GM23338 (cell line): ENCODE measurements around the gene TST. TPM values are rescaled to one million over a fixed set of nuclear protein-coding genes. Genes with fewer than 3 reads are reported as not detected.

Experiments
- ATAC-seq: fragments of 200-7000 bp; cut with Tn5 transposase; 3 replicates; pipeline ENCODE4 v1.9.1; 2020
- DNase-seq: peaks from one replicate; pipeline ENCODE4 v3.0.0-alpha.2; 2015; ENCODE audit warnings: low spot score
- H2AFZ ChIP-seq: fragments of 200-600 bp; sonication (generic); 2 replicates; pipeline ENCODE4 v1.8.0; 2016; ENCODE audit warnings: antibody characterized with exemption, mild to moderate bottlenecking, moderate library complexity
- H3F3A ChIP-seq: fragments of 200-600 bp; sonication (generic); replicated peaks from 2 replicates; pipeline ENCODE4 v1.8.0; 2017; ENCODE audit warnings: antibody characterized with exemption, mixed run types, low read depth
- H3K27ac ChIP-seq: fragments of 200-600 bp; sonication (generic); 2 replicates; pipeline ENCODE4 v1.6.1; 2016; ENCODE audit warnings: low read depth
- H3K27me3 ChIP-seq: fragments of 200-600 bp; sonication (generic); 2 replicates; pipeline ENCODE4 v1.8.0; 2016; ENCODE audit warnings: mild to moderate bottlenecking, mixed run types, moderate library complexity; ENCODE audit not compliant: insufficient read depth
- H3K36me3 ChIP-seq: fragments of 200-600 bp; sonication (generic); 2 replicates; pipeline ENCODE4 v1.8.0; 2016; ENCODE audit warnings: mild to moderate bottlenecking; ENCODE audit not compliant: insufficient read depth
- H3K4me1 ChIP-seq: fragments of 200-600 bp; sonication (generic); 2 replicates; pipeline ENCODE4 v1.8.0; 2016; ENCODE audit warnings: mild to moderate bottlenecking, moderate library complexity; ENCODE audit not compliant: insufficient read depth
- H3K4me2 ChIP-seq: fragments of 200-600 bp; sonication (generic); 2 replicates; pipeline ENCODE4 v1.7.1; 2017; ENCODE audit warnings: mixed run types
- H3K4me3 ChIP-seq: fragments of 200-600 bp; sonication (generic); 2 replicates; pipeline ENCODE4 v1.6.1; 2016; ENCODE audit warnings: mixed run types
- H3K79me2 ChIP-seq: fragments of 200-600 bp; sonication (generic); replicated peaks from 2 replicates; pipeline ENCODE4 v1.8.0; 2017; ENCODE audit warnings: mild to moderate bottlenecking; ENCODE audit not compliant: insufficient read depth
- H3K9me2 ChIP-seq: fragments of 200-600 bp; sonication (generic); 2 replicates; pipeline ENCODE4 v1.8.0; 2017; ENCODE audit not compliant: insufficient read depth
- H4K20me1 ChIP-seq: fragments of 200-600 bp; sonication (generic); replicated peaks from 2 replicates; pipeline ENCODE4 v1.8.0; 2017; ENCODE audit warnings: mild to moderate bottlenecking; ENCODE audit not compliant: insufficient read depth
- H3K27ac Mint-ChIP-seq: 2 replicates; pipeline ENCODE4 v1.8.0; 2020; ENCODE audit warnings: inconsistent platforms, mild to moderate bottlenecking, moderate library complexity, mixed read lengths
- H3K27me3 Mint-ChIP-seq: 3 replicates; pipeline ENCODE4 v1.8.0; 2022; ENCODE audit warnings: low read depth, mild to moderate bottlenecking, moderate library complexity, mixed read lengths, inconsistent platforms; ENCODE audit not compliant: insufficient read depth, poor library complexity
- H3K36me3 Mint-ChIP-seq: 3 replicates; pipeline ENCODE4 v1.8.0; 2021; ENCODE audit warnings: low read depth, mild to moderate bottlenecking, inconsistent platforms, moderate library complexity, mixed read lengths
- H3K4me1 Mint-ChIP-seq: 3 replicates; pipeline ENCODE4 v1.8.0; 2020; ENCODE audit warnings: mild to moderate bottlenecking, inconsistent platforms, mixed read lengths
- H3K4me3 Mint-ChIP-seq: 3 replicates; pipeline ENCODE4 v1.8.0; 2021; ENCODE audit warnings: moderate library complexity, mild to moderate bottlenecking, inconsistent platforms, mixed read lengths
- H3K9me3 Mint-ChIP-seq: 3 replicates; pipeline ENCODE4 v1.8.0; 2020; ENCODE audit warnings: moderate library complexity, mild to moderate bottlenecking, inconsistent platforms, mixed read lengths
- CREB1 ChIP-seq: fragments of 250-450 bp; sonication (Bioruptor Pico); IDR thresholded peaks from 2 replicates; pipeline ENCODE4 v1.5.0; 2020; ENCODE audit warnings: low read depth, mild to moderate bottlenecking, moderate library complexity
- EZH2 ChIP-seq: fragments of 200-600 bp; sonication (generic); IDR thresholded peaks from one replicate; pipeline ENCODE4 v1.8.0; 2017; ENCODE audit warnings: antibody characterized with exemption, mild to moderate bottlenecking, low read depth; ENCODE audit not compliant: unreplicated experiment
- EZH2phosphoT487 ChIP-seq: fragments of 200-600 bp; sonication (generic); IDR thresholded peaks from one replicate; pipeline ENCODE4 v1.8.1; 2018; ENCODE audit warnings: antibody characterized with exemption; ENCODE audit not compliant: unreplicated experiment
- POLR2AphosphoS5 ChIP-seq: IDR thresholded peaks from 2 replicates; pipeline ENCODE4 v1.6.1; 2016; ENCODE audit warnings: antibody characterized with exemption, low read depth
- STAT1 ChIP-seq: IDR thresholded peaks from one replicate; pipeline ENCODE4 v1.6.1; 2016; ENCODE audit warnings: antibody characterized with exemption; ENCODE audit not compliant: unreplicated experiment
- ZNF331 ChIP-seq: fragments of 250-450 bp; sonication (Bioruptor Pico); IDR thresholded peaks from 2 replicates; pipeline ENCODE4 v1.5.0; 2020; ENCODE audit warnings: low read depth, mild to moderate bottlenecking, moderate library complexity
- polyA plus RNA-seq: library from polyadenylated mRNA; unstranded; fragments of >200 nt; fragmentation: Nextera tagmentation; extraction: Ambion mirVana; gene quantifications from 2 replicates; pipeline ENCODE4 v1.2.1, GENCODE V29; 2016
- total RNA-seq: library from RNA; depleted of rRNA; stranded (reverse); fragments of >200 nt; shearing (Covaris generic); gene quantifications from 2 replicates; pipeline ENCODE4 v1.2.3, GENCODE V29; 2014
- TF ChIP-seq, protein P1 (sequence below): IDR thresholded peaks from one replicate; pipeline ENCODE4 v1.6.1; 2018; ENCODE audit warnings: antibody characterized with exemption; ENCODE audit not compliant: unreplicated experiment

TST gene
- total and polyA plus RNA-seq, 2 experiments from 2014 or later, result 14.6 to 32.7 TPM

DNA sequence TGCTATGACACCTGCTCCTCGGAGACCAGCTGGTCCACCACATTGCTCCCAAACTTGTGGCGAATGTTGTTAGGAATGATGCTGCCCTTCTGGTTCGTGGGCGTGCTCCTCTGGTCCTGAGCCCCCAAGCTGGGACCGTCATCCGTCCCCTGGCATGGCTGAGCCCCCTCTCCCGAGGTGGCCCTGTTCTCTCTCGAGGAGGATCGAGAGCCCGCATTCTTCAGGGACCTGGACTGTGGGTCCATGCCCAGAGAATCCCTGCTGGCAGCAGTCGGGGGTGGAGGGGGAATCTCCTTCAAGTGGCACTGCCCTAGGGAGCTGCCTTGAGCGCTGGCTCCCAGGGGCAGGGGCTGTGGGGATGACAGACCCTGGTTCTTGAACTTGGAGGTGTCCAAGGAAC is 17.4 kb downstream of the TST start (continued):
- TF ChIP-seq EZH2 (no peak), ZNF331 (CRISPR knock-in tag) (no peak), STAT1 (no peak), POLR2AphosphoS5 (no peak), EZH2phosphoT487 (no peak), CREB1 (no peak)
- TF ChIP-seq, protein P1, sequence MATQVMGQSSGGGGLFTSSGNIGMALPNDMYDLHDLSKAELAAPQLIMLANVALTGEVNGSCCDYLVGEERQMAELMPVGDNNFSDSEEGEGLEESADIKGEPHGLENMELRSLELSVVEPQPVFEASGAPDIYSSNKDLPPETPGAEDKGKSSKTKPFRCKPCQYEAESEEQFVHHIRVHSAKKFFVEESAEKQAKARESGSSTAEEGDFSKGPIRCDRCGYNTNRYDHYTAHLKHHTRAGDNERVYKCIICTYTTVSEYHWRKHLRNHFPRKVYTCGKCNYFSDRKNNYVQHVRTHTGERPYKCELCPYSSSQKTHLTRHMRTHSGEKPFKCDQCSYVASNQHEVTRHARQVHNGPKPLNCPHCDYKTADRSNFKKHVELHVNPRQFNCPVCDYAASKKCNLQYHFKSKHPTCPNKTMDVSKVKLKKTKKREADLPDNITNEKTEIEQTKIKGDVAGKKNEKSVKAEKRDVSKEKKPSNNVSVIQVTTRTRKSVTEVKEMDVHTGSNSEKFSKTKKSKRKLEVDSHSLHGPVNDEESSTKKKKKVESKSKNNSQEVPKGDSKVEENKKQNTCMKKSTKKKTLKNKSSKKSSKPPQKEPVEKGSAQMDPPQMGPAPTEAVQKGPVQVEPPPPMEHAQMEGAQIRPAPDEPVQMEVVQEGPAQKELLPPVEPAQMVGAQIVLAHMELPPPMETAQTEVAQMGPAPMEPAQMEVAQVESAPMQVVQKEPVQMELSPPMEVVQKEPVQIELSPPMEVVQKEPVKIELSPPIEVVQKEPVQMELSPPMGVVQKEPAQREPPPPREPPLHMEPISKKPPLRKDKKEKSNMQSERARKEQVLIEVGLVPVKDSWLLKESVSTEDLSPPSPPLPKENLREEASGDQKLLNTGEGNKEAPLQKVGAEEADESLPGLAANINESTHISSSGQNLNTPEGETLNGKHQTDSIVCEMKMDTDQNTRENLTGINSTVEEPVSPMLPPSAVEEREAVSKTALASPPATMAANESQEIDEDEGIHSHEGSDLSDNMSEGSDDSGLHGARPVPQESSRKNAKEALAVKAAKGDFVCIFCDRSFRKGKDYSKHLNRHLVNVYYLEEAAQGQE, result no peak

- H3K27me3 Mint-ChIP-seq, result peaks cover 10% of the 10 kb centered on the region
Observed at GRCh38 chr22:37000676-37001534, 18.3 kb downstream of the TST start.

DNA sequence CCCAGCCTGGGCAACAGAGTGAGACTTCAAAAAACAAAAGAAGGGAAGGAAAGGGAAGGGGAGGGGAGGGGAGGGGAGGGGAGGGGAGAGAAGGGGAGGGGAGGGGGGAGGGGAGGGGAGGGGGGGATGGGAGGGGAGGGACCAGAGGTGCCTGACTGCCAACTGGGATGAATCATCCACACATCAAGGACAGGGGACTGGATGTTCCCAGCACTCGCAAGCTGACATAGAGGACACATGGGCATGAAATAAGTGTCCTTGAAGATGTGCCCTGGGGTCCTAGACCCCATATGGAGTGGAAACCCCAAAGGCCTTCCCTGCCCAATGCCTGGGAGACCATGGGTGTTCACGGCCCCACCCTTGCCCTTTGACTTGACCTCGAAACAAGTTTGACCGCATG is 19.8 kb downstream of the TST start:
- H2AFZ ChIP-seq, result no peak overlapping the region
- H3K36me3 Mint-ChIP-seq, result no peaks in the 10 kb centered on the region
- H3F3A ChIP-seq, result no peaks in the 10 kb centered on the region
- no peak overlapping the region for H3K4me3 Mint-ChIP-seq
- H3K27ac ChIP-seq, result no peak overlapping the region
- H3K4me3 ChIP-seq, result no peak overlapping the region
- H3K4me1 ChIP-seq, result 0 out of 2 replicates have a peak, but pooled peaks cover 5% of the 10 kb centered on the region
- ATAC-seq (no peak), DNase-seq (no peak)
- H3K4me2 ChIP-seq, result no peak overlapping the region
- peaks cover 10% of the 10 kb centered on the region for H3K27me3 Mint-ChIP-seq
- no peaks in the 10 kb centered on the region for H4K20me1 ChIP-seq
- H3K27ac Mint-ChIP-seq, result no peak overlapping the region
- H3K9me2 ChIP-seq, result no peaks in the 10 kb centered on the region
- no peaks in the 10 kb centered on the region for H3K79me2 ChIP-seq
- H3K36me3 ChIP-seq, result no peaks in the 10 kb centered on the region
- H3K27me3 ChIP-seq, result no peaks in the 10 kb centered on the region
- no peaks in the 10 kb centered on the region for H3K9me3 Mint-ChIP-seq
- H3K4me1 Mint-ChIP-seq, result peaks cover 2% of the 10 kb centered on the region; the same call in 1 of the 3 replicates
- no peak for TF ChIP-seq ZNF331 (CRISPR knock-in tag)
- TF ChIP-seq, protein P1, result no peak

More at GRCh38 chr22:37000676-37001534, 18.3 kb downstream of the TST start:
- no peaks in the 10 kb centered on the region for H3K36me3 Mint-ChIP-seq
- Histone ChIP-seq H3F3A (no peaks in the 10 kb centered on the region), H3K27ac (no peak overlapping the region), H3K9me2 (no peaks in the 10 kb centered on the region), H3K36me3 (no peaks in the 10 kb centered on the region), H3K4me2 (no peak overlapping the region), H3K4me1 (0 out of 2 replicates have a peak, but pooled peaks cover 5% of the 10 kb centered on the region), H4K20me1 (no peaks in the 10 kb centered on the region), H3K27me3 (no peaks in the 10 kb centered on the region), H2AFZ (no peak overlapping the region), H3K4me3 (no peak overlapping the region), H3K79me2 (no peaks in the 10 kb centered on the region)
- no peak for DNase-seq
- H3K9me3 Mint-ChIP-seq, result no peaks in the 10 kb centered on the region
- TF ChIP-seq CREB1, result no peak
- no peak for TF ChIP-seq POLR2AphosphoS5
- H3K27ac Mint-ChIP-seq, result no peak overlapping the region
- peaks cover 2% of the 10 kb centered on the region; the same call in 1 of the 3 replicates for H3K4me1 Mint-ChIP-seq
- ATAC-seq, result no peak
- no peak overlapping the region for H3K4me3 Mint-ChIP-seq
